Effector CD8-positive, alpha-beta T cell (primary cell): ENCODE data around the gene TTBK2.
"Not testable (repeated sequence)": the region's sequence is repeated elsewhere in the genome, so short reads cannot be mapped to it uniquely, and the experiment has no call there.

Source experiments
- DNase-seq: peaks from one replicate; lab custom pipeline; 2025; lab: John Stamatoyannopoulos, UW
- total RNA-seq, 4 experiments: gene quantifications; one replicate each; lab custom pipeline; 2026; lab: John Stamatoyannopoulos, UW

TTBK2 gene
- total RNA-seq: 48.5 to 86.4 (median 77.8) reads per million in 4 experiments

DNA sequence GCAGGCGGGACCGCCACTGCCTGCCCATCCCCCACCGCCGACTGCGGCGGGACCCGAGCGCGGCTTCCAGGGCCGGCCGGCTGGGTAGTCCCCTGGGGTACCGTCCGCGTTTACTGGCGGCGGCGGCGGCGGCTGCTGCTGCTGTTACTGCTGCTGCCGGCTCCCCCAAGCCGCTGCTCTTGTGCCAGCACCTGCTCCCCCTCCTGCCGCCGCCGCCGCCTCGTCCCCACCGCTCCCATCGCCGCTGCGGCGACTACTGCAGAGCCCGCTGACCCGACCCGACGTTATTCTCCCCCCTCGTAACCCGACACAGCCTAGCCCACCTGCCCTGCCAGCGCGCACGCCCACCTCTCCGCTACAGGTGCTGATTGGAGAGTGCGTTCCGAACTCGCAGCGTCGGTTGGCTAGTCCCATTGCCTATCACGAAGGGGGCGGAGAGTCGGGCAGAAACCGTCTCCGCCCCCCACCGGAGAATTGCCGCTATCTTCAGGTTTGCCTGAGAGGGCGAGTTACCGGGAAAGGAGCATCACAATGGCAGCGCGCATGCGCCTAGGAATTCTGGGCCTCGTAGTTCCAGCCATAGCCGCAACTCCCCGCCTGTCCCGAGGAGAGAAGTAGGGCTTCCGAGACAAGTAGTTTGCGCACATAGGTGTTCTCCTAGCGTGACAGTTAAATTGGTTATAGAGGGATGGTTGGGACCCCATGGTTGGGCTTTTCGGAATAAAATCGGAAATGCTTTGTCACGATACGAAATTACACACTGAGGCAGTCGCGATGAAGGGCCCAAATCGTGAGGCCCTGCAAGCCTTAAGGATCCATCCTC, at the start of gene TTBK2:
Gene TTBK2 (minus strand): TSS at position 260 of the 823 bp plus-strand sequence. CDS start 42,161 bp downstream, outside the sequence.
- peak; percentile 96 for DNase-seq

DNA sequence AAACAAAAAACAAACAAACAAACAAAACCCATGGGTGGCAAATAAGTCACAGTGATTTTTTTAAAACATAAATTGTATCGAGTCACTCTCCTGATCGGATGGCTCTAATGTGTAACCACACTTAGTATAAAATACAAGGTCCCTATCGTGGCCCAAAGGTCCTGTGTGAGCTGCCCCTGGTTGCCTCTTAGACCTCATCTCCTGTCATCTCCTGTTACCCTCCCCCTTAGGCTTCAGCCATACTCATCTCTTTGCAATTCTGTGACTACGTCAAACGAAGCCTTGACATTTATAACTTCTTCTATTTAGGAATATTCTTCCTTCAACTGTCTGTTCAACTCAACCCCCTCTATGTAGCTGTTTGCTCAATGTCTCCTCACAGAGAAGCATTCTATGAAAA, 43.9 kb upstream of the TTBK2 start:
- no peak for DNase-seq

DNA sequence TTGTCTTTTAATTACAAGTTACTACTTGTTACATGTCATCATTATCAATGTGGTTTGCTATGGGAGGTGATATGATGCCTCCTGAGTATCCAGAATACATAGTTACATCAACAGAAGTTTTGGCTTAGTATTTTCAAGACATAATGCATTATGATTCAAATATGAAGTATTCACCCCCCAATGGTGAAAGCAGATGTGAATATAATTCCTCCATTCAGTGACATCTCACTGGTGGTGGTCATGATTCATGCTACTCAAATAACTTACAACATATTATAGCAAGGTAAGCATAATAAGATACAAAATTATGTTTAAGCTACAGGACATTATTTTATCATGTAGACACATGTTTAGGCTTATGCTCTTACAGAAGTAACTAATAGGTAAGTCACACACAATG, 34.9 kb upstream of the TTBK2 start:
- no peak for DNase-seq

DNA sequence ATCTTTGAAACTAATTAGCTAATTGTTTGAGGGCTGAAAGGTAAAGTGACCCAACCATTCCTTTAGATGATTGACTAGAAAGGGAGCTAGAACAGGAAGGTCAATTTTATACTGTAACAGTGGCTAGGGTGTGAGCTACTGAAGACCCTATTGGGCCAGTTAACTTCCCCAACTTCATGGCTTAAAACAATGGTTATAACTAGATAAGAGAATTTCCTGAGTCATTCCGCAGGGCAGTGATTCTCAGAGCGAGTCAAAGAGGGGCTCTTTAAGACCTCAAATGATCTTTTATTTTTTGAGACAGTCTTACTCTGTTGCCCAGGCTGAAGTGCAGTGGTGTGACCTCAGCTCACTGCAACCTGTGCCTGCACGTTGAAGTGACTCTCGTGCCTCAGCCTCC, 33.7 kb upstream of the TTBK2 start:
- DNase-seq: no peak

DNA sequence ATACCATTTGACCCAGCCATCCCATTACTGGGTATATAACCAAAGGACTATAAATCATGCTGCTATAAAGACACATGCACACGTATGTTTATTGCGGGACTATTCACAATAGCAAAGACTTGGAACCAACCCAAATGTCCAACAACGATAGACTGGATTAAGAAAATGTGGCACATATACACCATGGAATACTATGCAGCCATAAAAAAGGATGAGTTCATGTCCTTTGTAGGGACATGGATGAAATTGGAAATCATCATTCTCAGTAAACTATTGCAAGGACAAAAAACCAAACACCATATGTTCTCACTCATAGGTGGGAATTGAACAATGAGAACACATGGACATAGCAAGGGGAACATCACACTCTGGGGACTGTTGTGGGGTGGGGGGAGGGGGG, 28.3 kb upstream of the TTBK2 start:
- DNase-seq: not testable (repeated sequence)

DNA sequence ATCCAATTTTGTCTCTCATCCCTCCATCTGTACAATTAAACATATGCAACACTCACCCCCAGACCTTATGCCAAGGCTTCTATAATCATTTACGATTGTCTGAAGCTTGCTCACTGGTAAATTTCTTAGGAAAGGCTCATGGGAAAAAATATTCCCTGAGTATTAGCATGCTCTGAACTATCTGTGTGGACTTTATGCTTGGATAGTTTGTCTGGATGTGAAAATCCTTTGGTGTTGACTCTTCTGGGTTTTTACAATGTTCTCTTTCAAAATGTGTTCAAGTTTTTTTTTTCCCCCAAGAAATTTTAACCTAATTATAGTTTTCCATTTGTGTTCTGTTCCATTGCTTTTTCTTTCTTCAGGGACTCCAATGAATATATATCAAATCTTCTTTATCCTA, 19.9 kb upstream of the TTBK2 start:
- no peak for DNase-seq

DNA sequence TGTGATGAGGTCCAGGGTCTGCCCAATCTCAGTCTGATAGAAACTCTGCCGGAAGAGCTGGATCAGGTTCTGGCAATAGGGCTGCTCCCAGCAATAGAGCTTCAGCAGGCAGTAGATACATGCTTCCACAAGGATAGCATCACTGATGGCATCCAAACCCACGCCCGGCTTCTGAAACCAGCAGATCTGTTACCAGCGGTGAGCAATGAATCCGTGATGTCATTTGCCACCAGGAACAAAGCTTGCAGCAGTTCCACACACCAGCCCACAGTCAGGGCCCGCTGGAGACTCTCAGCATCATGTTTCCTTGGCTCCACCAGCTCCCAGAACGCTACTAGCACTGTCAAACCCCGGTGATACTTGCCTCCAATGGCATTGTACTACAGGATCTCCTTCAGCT, 19.3 kb upstream of the TTBK2 start:
- no peak for DNase-seq

DNA sequence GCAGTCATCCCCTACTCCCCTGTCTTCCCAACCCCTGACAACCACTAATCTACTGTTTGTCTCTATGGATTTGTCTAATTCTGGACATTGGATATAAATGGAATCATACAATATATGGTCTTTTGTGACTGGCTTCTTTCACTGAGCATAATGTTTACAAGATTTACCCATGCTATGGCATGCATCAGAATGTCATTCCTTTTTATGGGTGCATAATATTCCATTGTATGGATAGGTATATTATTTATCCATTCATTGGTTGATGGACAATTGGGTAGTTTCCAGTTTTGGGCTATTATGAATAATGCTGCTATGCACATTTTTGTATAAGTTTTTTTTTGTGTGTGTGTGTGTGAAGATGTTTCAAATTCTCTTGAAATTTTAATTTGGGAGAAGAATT, 16.6 kb upstream of the TTBK2 start:
- no peak for DNase-seq

DNA sequence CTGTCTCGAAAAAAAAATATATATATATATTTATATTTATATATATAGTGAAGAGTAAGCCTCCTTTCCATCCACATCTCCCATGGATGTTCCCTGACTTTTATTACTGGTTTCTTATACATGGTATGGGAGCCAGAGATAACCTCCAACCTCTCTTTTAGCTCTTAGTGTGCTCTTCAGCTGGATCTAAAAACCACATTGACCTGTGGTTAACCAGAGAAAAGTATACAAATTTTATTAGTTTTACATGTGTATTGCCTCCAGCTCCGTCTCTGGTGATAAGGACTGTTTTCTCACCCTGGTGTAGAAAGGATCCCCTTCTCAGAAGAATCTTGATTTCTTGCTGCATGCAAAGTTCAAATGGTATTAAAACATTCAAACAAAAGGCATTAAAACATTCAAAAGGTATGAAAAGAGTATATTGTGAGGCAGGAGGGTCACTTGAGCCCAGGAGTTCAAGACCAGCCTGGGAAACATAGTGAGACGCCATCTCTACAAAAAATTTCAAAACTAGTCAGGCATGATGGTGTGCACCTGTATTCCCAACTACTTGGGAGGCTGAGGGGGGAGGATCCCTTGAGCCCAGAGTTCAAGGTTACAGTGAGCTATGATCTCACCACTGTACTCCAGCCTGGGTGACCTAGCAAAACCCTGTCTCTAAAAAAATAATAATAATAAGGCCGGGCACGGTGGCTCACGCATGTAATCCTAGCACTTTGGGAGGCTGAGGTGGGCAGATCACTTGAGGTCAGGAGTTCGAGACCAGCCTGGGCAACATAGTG, 13.5 kb upstream of the TTBK2 start:
- DNase-seq: no peak

DNA sequence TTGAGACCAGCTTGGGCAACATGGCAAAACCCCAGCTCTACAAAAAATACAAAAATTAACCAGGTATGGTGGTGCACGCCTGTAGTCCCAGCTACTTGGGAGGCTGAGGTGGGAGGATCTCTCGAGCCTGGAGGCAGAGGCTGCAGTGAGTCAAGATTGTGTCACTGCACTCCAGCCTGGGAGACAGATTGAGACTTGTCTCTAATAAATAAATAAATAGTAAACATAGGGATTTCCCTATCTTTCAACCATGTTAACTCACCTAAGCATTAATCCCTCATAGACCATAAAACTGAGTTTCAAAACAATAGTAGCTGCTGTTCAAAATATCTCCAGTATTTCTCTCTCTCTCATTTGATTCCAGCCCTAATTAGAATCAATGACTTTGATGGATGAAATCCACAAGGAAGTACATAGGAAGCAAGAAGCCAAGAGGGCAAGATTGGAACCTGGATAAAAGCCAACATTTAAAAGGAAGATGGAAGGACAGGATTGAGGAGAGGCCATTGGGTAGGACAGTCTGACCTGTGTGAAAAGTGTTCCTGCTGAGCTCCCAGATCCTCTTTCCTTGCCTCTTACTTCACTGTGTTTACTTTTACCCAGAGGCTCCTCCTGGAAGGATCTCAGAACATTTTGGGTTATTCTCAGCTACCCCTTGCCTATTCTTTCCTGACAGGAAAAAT, 12.4 kb upstream of the TTBK2 start:
- DNase-seq: no peak

DNA sequence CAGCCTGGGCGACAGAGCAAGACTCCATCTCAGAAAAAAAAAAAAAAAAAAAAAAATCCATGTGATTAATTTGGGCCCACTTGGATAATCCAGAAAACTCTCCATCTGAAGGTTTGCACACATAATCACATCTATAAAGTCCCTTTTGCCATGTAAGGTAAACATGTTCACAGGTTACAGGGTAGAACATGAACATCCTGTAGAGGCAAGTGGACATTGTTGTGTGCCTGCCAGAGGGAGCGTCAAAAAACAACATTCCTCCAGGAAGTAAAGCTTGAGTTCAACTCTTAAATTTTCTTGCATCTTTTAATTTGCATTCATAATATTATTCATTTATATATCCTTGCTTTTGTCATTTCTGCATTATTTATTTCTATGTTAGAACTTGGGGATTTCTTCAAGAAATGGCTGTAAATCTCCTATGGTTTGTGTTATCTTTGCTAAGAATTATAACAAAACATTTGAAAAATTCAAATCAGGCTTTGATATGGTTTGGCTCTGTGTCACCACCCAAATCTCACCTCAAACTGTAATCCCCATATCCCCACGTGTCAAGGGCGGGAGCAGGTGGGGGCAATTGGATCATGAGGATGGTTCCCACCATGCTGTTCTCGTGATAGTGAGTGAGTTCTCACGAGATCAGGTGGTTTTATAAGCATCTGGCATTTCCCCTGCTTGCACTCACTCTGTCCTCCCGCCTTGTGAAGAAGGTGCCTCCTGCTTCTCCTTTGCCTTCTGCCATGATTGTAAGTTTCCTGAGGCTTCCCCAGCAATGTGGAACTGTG, 11.3 kb upstream of the TTBK2 start:
- no peak for DNase-seq

DNA sequence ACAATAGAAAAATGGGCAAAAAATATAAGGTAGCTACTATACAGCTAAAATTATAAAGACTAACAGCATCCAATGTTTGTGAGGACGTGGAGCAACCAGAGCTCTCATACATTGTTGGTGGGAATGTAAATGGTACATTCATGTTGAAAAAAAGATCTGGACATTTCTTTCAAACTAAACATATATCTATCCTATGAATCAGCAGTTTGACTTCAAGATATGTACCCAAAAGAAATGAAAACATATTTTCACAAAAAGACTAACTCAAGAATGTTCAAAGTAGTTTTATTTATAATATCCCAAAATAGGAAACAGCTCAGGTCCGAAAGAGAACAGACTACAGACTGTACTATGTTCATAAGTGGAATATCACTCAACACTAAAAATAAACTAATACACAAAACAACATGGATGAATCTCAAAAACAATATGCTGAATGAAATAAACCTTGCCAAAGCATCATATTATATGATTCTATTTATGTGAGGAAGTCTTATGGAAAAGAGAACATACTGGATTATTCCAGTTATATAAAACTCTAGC, 8.8 kb upstream of the TTBK2 start:
- no peak for DNase-seq

DNA sequence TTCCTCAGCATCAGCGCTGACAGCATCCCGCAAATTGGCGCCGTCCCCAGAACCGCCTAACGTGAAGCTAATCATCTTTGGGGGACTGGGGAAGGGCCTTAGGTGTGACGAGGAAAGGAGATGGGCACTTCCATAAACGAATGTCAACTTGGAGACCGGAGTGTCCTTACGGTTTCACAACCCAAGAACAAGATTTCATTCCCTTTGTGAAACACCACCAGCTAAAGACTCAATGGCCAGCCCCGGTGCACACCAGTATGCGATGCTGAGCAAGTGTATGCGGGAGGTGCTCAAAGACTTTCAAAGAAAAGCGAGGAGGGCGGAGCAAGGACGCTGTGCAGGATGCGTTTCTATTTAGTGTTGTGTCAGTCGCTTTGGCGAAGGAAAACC, 759 bp upstream of the TTBK2 start:
- peak; percentile 29 for DNase-seq

DNA sequence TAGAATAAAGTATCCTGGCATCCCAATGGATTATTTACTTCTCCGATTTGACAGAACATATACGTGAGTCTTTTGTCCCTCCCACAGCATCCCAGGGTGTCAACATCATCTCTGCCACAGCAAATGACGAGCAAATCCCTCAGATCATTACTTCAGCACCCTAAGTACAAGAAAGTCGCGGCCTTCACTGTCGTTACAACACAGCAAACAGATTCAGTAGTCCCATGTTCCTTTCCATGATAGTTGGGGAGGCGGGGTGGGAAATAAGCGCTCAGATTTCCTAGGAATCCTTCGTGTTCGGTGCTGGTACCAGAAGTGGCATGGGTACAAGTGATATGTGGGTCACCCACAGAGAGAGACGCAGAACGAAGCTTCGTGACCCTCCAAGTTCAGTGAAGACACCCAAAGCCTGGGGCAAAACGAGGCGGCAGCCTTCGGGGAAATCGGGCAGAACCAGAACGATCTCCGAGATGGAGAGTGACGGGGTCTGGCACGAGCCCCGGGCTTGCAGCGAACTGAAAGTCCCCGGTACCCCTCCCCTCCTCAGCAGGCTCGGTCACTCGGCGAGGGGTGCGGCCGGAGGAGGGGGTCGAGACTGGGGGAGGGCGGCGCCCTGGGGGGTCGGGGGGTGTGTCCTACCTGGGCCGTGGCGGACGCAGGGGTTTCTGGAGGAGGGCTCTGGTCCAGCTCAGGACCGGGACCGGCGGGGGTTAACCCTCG, 619 bp downstream of the TTBK2 start:
- peak; percentile 45 for DNase-seq

DNA sequence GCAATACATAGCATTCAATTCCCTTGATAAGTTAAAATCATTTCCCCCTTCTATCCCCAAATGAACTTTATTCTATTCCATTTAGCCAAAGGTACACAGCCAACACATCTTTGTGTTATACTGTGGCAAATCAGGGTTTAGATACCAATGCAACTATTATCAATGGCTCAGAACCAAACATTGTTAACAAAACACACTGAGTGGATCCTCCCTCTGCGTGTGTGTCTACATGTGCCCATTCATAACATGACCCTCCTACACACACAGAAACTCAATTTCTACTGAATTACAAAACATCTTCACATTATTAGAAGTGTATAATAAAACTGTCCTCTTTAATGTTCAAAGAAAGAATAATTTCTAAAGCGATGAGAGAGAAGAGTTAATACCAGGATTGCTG, 1.3 kb downstream of the TTBK2 start:
- DNase-seq: no peak

DNA sequence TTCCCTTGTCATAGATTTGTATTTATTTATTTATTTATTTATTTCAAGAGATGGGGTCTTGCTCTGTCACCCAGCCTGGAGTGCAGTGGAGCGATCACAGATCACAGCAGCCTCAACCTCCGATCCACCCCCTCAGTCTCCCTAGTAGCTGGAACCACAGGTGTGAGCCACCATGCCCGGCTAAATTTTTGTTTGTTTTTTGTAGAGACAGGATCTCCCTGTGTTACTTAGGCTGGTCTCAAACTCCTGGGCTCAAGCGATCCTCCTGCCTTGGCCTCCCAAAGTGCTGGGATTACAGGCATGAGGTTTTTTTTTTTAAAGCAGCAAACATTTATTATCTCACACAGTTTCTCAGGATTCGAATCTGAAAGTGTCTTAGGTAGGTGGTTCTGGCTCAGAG, 2.5 kb downstream of the TTBK2 start:
- no peak for DNase-seq

DNA sequence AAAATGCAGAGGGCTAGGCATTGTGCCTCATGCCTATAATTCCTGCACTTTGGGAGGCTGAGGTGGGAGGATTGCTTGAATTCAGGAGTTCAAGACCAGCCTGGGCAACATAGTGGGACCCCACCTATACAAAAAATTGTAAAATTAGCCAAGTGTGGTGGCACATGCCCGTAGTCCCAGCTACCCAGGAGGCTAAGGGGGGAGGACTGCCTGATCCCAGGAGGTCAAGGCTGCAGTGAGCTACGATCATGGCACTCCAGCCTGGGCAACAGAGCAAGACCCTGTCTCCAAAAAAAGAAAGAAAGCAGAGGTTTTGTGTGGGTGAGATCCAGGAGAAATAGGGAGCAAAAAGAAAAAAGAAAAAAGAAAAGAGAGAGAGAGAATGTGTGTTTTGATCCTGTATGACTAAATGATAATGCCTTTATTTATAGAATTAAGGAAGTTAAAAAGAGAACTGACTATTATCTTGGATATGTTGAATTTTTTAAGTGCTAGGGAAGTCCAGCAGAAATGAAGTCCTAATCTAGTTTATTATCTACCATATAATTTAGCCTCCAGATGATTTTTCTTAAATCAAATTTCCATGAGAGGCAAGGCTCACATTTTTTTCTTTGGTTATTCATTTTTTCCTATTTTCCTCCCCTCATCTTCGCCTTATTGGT, 4.8 kb downstream of the TTBK2 start:
- DNase-seq: no peak

DNA sequence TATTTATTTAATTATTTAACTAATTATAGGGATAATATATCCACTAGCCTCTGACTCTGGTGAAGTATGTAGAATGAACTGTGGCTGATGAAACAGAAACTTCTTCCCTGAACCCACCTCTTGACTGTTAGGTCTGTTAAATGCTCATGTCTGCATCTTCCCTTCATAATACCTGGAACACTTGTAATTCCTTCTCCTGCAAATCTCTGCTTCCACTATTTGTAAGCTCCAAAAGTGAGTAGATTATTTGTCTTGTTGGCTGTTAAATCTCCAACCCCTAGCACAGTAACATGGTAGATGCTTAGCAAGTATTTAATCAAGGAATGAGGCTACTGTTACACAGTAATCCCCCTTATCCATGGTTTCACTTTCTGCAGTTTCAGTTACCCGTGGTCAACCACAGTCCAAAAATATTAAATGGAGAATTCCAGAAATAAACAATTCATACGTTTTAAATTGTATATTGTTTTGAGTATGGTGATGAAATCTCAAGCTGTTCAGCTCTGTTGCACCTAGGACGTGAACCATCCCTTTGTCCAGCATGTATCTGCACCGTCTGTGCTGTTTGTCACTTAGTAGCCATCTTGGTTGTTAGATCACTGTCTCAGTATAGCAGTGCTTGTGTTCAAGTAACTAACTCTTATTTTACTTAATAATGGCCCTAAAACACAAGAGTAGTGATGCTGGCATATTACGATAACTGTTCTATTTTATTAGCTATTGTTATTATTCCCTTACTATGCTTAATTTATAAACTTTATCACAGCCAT, 5.7 kb downstream of the TTBK2 start:
- no peak for DNase-seq

DNA sequence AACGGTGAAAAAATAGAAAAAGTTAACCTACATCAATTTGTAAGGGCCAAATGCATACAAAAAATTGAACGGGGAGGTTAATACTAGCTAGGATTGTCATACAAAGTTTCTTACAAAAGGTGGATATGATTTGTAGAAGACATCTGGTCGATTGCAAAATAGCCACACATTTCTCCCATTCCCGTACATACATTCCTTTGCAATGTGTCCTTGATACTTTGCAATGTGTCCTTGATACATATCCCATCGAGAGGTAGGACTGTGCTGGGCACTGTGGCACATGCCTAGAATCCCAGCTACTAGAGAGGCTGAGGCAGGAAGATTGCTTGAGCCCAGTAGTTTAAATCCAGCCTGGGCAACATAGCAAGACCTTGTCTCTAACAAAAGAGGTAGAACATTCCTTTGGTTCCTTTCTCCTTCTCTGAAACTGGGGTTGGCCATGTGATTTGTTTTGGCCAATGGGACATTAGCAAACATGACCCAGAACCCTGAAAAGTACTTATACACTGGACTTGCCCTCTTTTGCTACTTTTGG, 9.5 kb downstream of the TTBK2 start:
- DNase-seq: no peak
